ENCODE data around the gene ESR1.
"Not testable (repeated sequence)": the region's sequence is repeated elsewhere in the genome, so short reads cannot be mapped to it uniquely, and the experiment has no call there.

ESR1 gene

DNA sequence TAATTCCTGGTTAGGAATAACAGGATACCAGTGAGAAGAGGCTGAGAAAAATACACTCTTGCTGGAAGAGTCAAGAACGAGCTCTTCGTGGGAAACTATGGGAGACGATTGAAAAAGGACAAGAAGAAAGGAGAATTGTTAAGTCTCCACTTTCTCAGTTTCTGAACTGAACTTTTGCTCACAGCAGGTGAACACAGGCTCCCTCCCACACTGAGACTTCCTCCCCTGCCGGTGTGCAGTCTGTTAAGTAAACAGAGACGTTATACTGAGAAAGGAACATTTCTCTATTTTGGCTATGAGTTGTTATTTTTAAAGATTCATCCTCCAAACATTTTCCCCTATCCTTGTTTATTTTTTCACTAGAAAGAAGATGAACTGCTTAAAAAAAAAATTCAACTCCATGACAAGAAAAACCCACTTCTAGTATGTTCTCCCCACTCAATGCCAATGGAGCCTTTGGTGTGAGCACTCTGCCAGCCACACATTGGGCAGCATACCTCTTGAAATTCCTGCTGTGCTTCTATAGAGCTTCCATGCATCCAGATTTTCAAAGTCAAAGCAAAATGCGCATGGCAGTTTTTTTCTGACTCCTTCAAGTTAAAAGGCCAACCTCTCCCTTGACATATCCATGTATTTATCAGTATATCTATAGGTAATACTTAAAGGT lies 250.5 kb downstream of the ESR1 start:
- no peak for DNase-seq

DNA sequence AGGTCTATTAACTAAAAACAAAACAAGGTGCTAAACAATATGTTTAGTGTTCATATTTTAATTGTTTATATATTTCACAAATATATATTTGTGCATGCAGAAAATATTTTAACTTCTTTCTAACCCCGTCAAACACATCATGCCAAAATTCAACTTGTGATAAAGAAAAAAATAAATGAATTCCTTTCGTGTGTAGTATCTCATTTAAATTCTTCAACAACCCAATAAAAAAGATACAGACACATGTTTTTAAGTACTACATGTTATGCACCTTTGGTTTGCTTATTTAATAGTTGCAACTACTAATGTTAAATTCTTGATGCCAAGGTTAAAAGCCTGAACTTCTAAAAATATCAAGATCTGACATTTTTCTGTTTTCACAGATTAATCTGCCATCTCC lies 252.4 kb downstream of the ESR1 start:
- DNase-seq = no peak

DNA sequence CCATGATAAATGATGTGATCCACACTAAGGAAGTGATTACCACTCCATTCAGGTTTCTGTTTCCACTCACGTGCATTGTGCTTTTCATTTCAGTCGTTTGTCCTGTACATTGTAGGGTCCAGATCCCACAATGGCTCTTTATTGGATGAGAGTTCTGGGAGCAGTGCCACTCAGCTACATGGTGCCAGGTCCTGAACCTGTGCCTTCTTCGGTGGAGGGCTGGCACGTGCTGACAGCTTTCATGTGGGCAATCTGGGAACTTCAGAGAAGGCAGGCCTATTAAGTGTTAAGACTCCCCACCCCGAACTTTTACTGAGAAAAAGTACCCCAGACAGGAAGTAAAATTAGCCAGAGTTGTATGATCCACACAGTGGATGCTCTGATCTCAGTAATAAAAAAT lies 255.0 kb downstream of the ESR1 start:
- no peak for DNase-seq

DNA sequence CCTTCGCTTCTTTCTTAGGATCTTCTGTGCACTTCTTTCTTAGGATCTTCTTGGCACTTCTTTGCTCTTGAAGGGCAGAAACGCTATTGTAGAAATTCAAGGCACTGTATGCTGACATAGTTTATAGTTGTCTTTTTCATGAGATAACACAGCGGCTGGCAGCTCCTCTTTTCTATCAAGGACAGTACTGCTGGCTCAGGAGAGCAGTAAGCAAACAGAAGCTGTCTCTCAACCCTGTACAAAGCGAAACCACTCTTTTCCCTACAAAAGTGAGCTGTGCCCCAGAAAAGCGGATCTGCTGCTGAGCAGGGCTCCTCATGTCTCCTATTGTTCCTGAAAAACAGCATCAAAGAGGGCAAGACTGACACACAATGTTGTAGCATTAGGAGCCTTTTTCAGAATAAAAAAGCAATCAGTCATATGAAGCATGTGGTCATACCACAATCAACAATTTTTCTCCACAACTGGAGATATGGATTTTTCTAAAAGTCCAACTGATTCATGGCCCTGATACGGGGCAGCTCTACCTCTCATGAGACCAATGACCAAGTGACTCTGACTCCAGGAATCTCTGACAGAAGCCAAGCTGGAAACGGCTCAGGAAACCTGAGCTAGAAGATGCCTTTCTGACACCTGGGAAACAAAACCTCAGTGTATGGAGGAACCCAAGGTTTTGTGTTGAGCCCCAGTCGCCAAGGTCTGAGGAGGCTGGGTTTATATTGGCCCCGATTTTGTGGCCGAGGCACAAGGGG lies 255.9 kb downstream of the ESR1 start:
- no peak for DNase-seq

DNA sequence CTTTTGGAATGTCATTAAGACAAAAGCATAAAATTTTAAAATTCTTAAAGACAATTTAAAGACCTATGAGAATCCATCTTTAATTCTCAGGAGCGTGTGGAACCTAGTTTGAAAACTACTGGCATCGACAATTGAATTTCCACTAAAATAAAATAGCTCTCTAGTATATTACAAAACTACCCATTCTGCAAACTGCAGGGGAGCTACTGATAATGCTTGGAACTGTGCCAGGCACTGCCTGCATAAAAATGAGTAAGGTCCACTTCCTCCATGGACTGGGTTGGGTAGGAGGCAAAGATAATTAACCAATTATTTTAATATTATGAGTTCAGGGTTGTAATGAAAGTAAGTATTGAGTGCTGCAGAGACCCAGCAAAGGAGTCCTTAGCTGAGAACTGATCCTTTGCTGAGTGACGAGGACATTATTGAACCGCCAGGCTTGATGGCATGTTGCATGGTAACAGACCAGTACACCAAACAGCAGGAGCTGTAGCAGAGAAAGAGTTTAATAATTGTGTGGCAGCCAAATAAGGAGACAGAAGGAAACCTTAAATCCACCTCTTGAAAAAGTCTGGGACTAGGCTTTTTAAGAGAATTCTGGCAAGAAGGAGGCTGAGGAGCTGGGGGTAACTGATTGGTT lies 261.3 kb downstream of the ESR1 start:
- DNase-seq = no peak

DNA sequence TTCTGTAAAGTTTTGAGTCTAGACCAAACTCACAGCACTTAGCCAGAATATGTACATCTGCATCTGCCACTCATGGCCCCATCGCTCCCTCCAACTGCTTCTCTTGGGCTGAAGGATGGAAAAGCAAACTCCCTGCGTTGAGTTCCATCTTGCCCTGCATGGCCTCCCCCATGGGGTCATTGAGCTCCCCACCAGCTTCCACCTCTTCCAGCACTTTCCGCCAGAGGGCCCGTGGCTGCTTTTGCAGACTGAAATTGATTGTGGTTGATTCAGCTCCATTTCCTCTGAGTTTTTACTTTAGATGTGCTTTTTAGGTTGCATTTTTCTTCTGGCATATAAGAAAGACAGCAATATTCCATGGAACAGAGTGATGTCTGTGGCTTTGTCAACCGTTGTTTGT lies 263.1 kb downstream of the ESR1 start:
- no peak for DNase-seq

DNA sequence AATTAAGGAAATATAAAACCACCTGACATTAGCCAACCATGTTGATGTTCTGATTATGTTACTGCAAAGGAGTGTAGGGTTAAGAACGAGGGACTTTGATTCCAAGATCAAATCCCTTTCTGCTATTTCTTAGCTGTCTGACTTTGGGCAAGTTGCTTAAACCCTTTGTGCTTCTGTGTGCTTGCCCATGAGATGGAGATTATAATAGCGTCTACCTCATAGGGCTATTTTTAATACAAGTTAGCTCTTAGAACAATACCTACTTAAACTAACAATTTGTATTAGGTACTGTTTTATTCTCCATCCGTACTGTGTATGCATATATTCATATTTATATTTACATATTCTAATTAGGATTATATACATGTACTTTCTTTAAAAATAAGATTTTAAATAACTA lies 263.8 kb downstream of the ESR1 start:
- DNase-seq = no peak

DNA sequence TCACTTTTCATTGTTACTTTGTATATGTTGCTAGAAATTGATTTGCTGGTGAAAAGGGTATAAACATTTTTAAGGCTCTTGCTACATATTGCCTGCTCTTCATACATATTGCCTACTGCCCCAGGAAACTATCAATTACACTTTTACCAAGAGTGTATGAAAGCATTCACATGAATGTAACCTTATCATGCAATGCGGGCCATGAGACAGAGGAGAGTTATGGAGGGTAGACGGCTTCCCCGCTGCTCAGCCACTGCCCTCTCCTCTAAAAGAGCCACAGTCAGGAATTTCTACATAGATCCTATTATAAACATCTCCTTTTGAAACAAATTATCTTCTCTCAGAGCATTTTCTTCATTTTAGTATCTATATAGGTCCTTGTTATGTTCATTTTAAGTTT lies 264.4 kb downstream of the ESR1 start:
- no peak for DNase-seq

DNA sequence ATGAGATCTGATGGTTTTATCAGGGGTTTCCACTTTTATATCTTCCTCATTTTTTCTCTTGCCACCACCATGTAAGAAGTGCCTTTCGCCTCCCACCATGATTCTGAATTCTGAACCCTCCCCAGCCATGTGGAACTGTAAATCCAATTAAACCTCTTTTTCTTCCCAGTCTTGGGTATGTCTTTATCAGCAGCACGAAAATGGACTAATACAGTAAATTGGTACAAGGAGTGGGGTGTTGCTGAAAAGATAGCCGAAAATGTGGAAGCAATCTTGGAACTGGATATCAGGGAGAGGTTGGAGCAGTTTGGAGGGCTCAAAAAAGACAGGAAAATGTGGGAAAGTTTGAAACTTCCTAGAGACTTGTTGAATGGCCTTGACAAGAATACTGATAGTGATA lies 268.8 kb downstream of the ESR1 start:
- DNase-seq = not testable (repeated sequence)

DNA sequence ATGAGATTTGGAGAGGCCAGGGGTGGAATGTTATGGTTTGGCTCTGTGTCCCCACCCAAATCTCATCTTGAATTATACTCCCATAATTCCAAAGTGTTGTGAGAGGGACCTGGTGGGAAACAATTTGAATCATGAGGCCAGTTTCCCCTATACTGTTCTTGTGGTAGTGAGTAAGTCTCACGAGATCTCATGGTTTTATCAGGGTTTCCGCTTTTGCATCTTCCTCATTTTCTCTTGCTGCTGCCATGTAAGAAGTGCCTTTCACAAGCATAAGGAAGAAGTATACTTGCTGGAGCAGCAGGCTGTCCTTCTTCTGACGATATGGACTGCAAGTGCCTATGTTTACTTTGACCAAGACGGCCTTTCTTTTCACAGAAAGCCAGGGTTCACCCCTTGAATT lies 270.5 kb downstream of the ESR1 start:
- DNase-seq = no peak

DNA sequence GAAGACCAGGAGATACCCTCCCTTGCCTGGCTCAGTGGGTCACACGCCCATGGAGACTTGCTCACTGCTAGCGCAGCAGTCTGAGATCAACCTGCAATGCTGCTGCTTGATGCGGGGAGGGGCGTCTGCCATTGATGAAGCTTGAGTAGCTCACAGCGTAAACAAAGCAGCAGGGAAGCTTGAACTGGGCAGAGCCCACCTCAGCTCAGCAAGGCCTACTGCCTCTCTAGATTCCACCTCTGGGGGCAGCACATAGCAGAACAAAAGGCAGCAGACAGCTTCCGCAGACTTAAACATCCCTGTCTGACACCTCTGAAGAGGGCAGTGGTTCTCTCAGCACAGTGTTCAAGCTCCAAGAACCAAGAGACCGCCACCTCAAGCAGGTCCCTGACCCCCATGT lies 271.3 kb downstream of the ESR1 start:
- no peak for DNase-seq

DNA sequence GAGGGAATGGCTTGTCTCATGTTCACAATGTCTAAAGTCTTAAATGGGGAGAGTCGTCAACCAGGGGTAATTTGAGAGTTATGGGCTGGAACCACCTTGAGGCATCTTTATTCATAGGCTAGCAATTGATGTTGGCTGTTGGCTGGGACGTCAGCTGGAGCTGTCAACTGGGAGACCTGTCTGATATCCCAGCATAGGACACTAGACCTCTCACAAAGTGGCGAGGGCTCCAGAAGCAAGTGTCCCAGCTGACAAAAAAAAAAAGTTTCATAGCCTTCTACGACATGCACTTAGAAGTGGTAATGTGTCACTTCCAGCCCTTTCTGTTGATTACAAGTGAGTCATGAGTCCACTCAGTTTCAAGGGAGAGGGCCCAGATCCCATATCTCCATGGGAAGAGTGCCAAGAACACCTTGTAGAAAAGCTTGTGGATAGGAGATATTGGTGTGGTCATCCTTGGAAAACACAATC lies 278.0 kb downstream of the ESR1 start:
- DNase-seq = no peak

DNA sequence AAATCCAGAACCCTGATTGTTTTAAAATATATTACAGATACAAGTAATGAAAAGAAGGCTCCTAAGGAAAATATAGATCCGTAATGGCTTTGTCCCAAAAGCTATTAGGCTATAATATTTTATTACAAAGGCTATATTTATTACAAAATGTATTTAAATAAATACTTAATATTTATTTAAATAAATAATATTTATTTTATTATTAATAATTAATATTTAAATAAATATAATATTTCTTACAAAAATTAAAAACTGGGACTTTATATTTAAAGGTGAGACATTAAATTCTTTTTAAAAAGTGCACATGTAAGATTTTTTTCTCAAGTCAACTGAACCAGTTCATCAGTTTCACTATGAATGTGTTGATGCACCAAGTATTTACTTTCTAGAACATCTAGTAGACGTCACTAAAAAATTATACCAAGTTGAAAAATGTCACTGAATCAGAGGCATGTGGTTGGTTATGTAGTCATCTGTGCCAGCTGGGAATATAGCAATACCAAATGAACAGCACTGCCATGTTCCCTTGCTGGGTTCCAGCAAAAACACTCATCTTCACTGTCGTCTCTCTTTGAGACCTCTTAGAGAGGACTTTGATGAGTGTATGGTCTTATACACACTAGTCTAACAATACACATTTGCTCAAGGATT lies 278.9 kb downstream of the ESR1 start:
- DNase-seq = no peak

DNA sequence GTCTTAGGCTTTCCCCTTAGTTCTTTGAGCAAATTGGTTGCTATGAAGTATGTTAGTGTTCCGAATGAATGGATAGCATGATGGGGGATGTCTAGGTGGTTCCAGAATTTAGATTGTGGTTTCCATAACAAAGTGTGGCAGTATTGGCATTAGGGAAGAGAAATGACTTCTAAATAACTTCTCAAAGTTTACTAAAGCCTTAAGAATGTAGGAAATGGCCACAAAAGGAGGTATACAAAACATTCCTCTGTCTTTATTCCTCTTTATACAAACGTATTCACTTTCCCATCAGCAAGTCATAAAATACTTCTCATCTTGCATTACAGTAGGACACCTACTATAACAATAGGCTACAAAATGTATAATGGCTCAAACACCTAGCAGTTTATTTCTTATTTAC lies 279.6 kb downstream of the ESR1 start:
- no peak for DNase-seq

DNA sequence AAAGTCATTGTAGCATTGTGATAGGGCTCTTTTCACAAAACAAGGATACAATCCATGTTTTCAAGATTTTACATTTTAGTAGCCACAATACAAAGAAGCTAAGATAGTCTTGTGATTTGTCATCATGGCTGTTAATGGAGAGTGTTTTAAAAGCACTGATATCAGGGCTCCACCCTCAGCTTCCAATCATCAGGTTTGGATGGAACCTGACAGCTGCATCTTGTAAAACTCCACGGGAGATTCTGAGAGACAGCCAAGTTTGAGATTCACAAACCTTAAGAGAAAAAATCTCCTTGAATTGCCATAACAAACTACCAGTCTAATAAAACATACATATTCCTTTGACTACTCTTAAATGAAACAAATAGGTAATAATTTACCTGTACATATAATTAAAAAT lies 280.2 kb downstream of the ESR1 start:
- no peak for DNase-seq

DNA sequence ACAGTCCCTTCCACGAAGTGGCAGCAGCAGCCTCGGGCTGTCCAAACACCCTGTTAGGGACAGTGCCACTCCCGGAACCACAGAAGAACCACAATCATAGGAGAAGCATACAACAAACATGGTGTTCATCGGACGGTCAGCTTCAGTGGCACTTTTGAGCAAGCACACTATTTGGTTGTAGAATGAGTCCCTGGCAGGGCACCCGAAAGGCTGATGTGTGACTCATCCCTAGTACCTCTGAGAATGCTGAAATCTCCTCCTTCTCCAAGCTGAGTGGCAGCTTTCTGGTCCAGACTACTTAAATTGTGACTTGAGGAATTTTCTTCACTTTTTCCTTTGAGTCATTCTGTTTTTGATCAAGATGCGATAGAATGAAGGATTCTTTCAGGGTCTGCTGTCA lies 282.5 kb downstream of the ESR1 start:
- no peak for DNase-seq

DNA sequence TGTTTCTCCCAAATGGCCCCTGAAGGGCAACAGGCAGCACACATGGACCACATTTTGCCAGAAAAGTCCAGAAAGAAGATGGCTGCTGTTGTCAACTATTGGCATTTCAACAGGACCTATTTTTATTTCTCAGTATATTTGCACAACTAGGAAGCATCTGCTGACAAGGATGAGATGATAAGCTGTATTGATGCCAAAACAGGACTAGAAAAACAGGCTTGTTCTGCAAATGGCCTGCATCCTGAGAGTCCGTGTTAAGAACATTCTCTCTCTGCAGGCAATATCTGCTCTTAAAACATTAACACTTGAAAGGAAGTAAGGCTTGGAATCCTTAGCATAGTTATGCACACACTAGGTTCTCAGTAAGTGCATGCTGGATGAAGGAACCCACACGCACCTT lies 283.7 kb downstream of the ESR1 start:
- DNase-seq = no peak

DNA sequence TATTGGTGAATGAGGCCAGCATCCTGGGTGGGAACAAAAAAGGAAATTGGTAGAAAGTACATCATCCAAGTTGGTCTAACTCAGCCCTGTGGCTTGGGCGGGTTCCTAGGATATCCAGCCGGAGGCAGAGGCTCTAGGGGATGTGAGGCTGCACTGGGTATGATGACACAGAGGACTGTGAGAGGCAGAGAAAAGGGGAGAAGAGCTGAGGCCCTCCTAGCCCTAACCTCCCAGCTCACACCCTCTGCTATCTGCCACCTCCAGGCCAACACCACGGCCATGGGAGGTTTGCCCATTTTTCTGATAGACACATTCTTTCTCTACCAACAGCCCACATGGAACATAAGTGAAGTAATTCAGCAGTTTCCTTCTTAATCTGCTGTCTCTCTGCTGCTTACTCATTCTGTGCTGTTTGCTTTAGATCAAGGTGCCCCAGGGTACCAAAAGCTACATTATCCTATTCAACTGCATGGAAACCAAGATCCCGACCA lies 284.4 kb downstream of the ESR1 start:
- no peak for DNase-seq

DNA sequence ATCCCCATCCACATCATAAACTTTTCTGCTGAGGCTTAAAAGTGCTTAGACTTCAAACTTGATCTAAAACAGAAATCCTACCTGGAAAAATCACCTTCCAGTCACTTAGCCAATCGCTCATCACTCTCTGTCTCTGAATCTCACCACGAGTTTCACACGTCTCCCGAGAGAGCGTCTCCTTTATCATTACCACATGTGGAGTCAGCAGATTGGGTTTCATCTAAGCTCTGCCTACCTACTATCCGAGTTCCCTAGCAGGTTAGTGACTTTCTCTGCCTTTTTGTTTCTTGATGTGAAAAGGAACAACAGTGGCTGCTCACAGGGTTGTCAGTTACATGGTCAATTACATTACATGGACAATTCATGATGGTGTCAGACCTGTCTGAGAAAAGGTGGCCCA lies 286.2 kb downstream of the ESR1 start:
- no peak for DNase-seq

DNA sequence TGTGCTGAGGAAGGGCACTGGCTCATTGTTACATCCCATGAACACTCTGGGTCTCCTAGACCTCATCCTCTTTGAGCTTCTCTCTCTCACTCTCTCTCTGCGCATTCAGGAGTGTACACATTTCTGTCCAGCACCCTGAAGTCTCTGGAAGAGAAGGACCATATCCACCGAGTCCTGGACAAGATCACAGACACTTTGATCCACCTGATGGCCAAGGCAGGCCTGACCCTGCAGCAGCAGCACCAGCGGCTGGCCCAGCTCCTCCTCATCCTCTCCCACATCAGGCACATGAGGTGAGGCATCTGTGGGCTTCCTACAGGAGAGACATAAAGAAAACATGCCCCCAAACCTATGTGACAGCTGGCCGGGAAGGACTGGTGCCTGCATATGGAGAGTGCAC lies 286.8 kb downstream of the ESR1 start:
- no peak for DNase-seq

DNA sequence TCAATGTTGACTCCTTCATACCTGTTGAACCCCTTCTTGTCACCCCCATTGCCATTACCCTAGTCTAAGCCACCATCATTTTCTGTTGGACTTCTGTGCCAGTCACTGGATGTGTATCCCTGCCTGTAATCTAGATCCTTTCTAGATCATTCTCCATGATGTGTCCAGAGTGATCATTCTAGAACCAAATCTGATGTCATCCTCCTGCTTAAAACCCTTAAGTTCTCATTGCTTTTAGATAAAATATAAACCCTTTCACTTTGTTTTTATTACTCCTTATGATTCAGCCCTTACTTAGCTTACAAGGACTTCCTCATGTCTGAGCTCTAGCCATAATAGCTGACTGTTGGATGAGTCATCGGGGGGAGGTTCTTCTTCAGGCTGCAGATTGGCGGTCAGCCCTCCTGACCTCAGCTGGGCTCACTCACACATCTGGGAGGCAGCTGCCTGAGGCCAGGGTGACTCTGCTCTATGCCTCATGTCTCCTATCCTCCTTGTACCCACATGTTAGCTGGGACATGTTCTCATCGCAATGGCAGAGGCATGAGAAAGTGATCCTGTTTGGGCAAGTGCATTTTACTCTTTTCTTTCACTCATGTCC lies 287.6 kb downstream of the ESR1 start:
- no peak for DNase-seq

DNA sequence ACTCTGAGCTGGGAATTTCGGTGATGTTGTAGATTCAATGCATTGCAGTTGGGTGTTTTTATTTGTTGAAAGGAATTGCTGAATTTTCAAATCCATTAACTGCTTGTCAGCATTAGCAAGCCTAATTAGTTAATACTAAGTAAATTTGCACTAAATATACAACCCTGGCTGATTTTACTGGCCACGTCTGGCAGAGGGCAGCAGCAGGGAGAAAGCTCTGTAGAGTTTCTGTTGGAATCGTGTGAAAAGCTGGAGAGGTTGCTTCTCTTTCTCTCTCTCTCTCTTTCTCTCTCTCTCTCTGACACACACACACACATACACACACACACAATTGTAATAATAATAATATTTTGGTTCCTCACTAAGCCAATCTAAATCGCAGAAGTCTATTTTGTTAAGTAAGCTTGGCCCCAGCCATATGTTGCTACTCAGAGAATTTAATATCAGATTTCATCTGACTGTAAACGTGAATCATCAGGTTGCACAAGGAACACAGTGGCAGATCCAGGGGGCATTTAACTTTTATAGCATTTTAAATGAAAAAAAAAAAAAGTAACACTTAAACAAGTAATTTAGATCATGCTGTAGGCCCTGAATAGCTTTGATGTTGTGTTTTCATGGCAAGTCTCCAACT lies 289.5 kb downstream of the ESR1 start:
- DNase-seq = no peak

DNA sequence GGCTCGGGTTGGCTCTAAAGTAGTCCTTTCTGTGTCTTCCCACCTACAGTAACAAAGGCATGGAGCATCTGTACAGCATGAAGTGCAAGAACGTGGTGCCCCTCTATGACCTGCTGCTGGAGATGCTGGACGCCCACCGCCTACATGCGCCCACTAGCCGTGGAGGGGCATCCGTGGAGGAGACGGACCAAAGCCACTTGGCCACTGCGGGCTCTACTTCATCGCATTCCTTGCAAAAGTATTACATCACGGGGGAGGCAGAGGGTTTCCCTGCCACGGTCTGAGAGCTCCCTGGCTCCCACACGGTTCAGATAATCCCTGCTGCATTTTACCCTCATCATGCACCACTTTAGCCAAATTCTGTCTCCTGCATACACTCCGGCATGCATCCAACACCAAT lies 291.2 kb downstream of the ESR1 start:
- DNase-seq = no peak
